HFF-Myc (cell line): ENCODE results near the gene UTP4.

Experiments
- DNase-seq: peaks from one replicate; pipeline ENCODE4 v3.0.0-alpha.2; 2011; ENCODE audit warnings: low read depth; ENCODE audit errors: extremely low read depth
- H3K4me3 ChIP-seq: replicated peaks from 2 replicates; pipeline ENCODE4 v1.5.1; 2011; ENCODE audit warnings: low read depth, mild to moderate bottlenecking, control low read depth, low read length
- CTCF ChIP-seq: IDR thresholded peaks from 2 replicates; pipeline ENCODE4 v1.5.1; 2012; ENCODE audit warnings: mild to moderate bottlenecking, low read depth, low read length, control low read depth; ENCODE audit errors: missing control alignments

The UTP4 gene

GRCh38 chr16:69132424-69133252 lies at the start of gene UTP4, which contains the start of gene CHTF8:
Gene UTP4, plus strand, starts transcription at chr16:69132649. Its CDS starts 811 bp downstream, at chr16:69133460.
Gene CHTF8, minus strand, starts transcription at chr16:69132588. Its CDS starts 11,130 bp downstream, at chr16:69121458.
- no peak for TF ChIP-seq CTCF
- no peak for DNase-seq
- H3K4me3 ChIP-seq: peak within 1 kb of the TSS; percentile 99

- peak; percentile 8 for TF ChIP-seq CTCF
- no peak for DNase-seq
- no peak overlapping the region for H3K4me3 ChIP-seq
Measured at GRCh38 chr16:69083306-69083941, 49.0 kb upstream of the UTP4 start.

- no peak overlapping the region for H3K4me3 ChIP-seq
- DNase-seq: no peak
- no peak for TF ChIP-seq CTCF
Measured at GRCh38 chr16:69084289-69084688, 48.2 kb upstream of the UTP4 start.

- no peak for TF ChIP-seq CTCF
- no peak for DNase-seq
- no peak overlapping the region for H3K4me3 ChIP-seq
Measured at GRCh38 chr16:69085032-69085695, 47.3 kb upstream of the UTP4 start.

- no peak for TF ChIP-seq CTCF
- no peak overlapping the region for H3K4me3 ChIP-seq
- no peak for DNase-seq
Measured at GRCh38 chr16:69087161-69087581, 45.3 kb upstream of the UTP4 start.

- H3K4me3 ChIP-seq: no peak overlapping the region
- TF ChIP-seq CTCF: no peak
- DNase-seq: no peak
Measured at GRCh38 chr16:69088684-69089083, 43.8 kb upstream of the UTP4 start.
